Measurements from ENCODE around the gene TNS3.

Gene TNS3

GRCh38 chr7:47539398-47540052 lies 42.4 kb downstream of the TNS3 start:
- DNase-seq = no peak

- no peak for DNase-seq
These were observed 43.0 kb downstream of the TNS3 start for GRCh38 chr7:47538846-47539311.

DNA sequence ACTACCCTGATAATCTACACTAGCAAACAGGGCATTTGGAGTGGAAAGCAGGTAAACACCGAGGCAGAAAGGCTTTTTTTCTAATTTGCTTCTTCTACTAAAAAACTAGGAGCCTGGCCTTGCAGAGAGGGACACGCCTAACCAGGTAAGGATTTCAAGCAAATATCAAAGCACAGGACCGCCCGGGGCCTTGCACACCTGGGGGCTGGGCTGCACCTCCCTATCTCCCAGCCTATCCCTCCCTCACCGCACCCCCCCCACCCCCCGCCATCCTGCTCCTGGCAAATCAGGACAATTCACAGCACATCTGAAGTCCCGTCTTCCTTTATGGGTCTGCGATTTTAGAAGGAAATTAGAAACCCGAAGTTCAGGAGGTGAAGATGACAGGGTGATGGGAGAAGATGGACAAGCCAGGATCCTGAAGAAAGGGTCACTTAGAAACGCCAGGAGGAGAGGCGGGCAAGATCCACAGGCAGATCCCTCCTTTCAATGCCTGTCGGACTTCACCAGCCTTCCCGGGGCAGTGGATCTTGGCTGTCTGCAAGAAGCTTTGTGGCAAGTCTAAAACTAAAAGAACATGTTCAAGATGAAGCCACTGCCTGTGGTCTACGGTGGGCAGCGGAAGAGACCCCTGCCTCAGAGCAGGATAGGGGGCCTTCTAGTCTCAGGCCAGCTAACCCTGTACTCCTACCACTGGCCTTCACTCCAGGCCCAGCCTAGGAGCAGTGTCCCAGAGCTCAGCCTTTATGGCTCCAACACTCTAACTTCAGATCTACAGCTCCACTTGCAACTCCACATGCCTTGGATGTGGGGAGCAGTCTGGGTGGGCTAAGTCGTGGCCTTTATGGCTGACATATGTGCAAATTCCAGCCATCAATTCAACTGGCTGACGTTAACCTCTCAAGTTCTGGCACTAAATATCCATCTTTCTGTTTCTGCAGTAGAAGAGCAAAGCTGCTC lies 43.9 kb downstream of the TNS3 start:
- no peak for DNase-seq

- no peak for DNase-seq
These were observed 45.0 kb downstream of the TNS3 start for GRCh38 chr7:47536661-47537611.

GRCh38 chr7:47535704-47536628 lies 45.9 kb downstream of the TNS3 start:
- DNase-seq = no peak

GRCh38 chr7:47535035-47535703 lies 46.7 kb downstream of the TNS3 start:
- no peak for DNase-seq

DNA sequence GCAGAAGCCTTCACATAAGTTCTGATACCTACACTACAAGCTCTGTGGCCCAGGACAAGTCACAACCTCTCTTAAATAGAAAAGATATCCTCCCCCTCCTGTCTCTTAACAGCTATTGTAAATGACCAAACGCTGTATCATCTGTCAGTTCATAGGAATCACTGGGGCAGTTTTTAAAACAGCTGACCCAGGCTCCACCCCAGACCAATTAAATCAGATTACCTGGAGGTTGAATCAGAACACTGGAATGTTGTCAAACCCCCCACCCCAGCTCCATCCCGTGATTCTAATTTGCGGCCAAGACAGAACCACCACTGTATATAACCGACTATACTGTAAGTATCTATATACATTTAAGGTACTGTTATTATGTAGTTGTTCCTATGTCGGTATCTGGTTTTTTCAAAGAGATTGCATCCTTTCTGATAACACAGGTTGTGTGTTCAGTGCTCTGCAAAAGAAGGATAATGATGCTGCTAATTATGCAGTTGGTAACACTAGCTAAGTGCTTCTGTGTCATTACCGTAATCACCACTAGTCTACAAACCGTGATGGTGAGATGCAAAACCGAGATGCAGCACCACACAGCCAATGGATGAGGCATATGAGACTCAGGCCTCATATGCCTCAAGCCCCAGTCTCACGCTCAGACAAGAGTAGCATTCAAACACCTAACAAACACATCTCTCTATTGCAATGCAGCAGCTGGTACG lies 47.4 kb downstream of the TNS3 start:
- DNase-seq = no peak

- no peak for DNase-seq
These were observed 50.1 kb downstream of the TNS3 start for GRCh38 chr7:47531584-47532492.

- DNase-seq = no peak
These were observed 51.9 kb downstream of the TNS3 start for GRCh38 chr7:47529826-47530555.

DNA sequence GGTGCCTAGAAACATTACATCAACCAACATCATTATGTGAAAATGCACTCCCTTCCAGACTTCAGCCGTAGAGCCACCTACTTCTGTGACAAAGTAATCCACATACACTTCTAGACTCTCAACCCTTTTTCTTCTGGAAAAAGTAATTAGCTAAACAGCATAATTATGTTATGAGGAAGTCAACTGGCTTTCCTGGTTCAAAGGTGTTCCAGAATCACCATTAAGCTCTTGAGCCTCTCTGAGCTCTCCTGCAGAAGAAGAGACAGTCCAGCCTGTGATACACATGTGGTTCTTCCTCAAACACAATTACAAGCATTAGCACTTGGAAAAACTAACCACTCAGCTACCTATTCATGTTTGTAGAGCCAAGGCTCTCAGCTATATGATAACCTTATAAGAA lies 52.5 kb downstream of the TNS3 start:
- no peak for DNase-seq

GRCh38 chr7:47528471-47528870 lies 53.4 kb downstream of the TNS3 start:
- no peak for DNase-seq

- DNase-seq = no peak
These were observed 55.4 kb downstream of the TNS3 start for GRCh38 chr7:47526466-47526865.

DNA sequence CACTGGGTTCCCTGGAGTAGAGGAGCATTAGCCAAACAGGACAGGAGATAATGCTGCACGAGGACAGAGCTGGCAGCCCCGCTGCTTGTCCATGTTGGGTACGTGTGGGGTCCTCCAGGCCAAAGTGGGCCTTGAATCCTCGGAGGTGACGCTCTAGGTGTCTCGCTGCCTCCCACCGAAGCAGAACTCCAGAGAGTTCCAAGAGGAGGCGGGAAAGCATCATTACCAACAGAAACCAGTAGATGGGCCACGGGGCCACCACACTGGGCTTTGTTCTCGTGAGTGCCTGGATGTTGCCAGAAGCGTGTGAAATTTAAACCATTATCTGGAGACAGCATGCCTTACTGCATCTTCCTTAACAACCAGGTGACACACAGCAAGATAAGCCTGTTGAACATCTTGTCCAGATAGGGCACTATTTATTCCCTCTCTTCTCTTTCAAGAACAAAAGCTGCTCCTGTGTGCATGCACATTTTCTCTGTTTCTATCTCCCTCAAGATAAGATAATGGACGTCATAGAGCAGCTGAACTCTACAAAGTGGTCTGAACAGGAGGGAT lies 56.8 kb downstream of the TNS3 start:
- no peak for DNase-seq

GRCh38 chr7:47523401-47523800 lies 58.5 kb downstream of the TNS3 start:
- DNase-seq = no peak

DNA sequence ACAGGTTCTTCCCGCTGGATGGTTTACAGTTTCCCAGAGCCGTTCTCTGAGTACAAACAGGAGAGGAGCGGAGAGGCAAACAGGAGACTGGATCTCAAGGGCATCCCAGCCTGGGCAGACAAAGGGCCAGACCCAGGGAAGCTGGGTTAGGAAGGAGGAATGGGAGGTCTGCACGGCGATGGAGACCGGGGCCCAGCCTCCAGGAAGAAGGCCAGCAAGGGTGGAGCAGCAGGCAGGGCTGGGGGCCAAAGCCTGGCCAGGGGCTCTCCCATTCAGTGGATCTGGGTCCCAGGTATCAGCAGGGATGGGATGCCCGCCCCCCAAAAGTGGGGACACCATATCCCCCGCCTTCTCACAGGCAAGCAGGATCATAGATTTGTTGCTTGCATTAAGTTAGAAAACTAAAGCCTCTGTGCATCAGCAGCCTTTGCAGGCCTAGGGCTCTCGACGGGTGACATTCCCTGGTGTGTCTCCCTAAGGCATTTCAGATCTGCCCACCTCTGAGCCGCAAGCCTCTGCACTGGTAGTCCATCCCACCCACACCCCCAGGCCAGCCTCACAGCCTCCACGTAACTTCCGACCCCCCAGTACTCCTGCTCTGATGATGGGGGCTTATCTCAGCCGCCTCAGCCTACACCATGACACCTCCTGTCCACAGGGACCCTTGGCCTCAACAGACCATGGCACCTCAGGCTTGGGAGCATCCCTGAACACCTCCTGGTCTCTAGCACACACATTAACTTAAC lies 59.9 kb downstream of the TNS3 start:
- DNase-seq = no peak

GRCh38 chr7:47521011-47521795 lies 60.7 kb downstream of the TNS3 start:
- DNase-seq = no peak

DNA sequence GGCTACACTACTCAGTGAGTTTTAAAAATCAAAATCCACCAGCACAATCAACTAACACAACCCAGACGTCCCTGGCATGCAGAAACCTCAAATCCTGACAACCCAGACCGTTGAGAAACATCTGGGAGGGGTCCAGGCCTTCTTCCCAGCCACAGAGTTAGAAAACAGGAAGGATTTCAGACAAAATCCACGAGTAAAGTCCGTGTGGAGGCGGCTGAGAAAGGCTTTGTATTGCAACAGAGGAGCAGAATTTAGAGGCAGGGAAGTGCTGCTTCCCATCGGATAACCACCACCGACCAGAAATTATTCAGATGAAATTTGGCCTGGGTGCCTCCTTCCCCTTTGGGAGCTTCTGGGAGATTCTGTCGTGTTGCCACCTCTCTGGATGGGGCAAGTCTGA lies 61.5 kb downstream of the TNS3 start:
- no peak for DNase-seq
